HG02970 (cell line): ENCODE data around the gene TMEM205.
"Not testable (repeated sequence)": the region's sequence is repeated elsewhere in the genome, so short reads cannot be mapped to it uniquely, and the experiment has no call there.

Source experiments
- ATAC-seq: cut with Tn5 transposase; IDR thresholded peaks from one replicate; pipeline ENCODE4 v1.9.1; 2021; ENCODE audit warnings: mild to moderate bottlenecking, moderate library complexity, moderate number of reproducible peaks; ENCODE audit not compliant: unreplicated experiment, low FRiP score

Gene TMEM205

DNA sequence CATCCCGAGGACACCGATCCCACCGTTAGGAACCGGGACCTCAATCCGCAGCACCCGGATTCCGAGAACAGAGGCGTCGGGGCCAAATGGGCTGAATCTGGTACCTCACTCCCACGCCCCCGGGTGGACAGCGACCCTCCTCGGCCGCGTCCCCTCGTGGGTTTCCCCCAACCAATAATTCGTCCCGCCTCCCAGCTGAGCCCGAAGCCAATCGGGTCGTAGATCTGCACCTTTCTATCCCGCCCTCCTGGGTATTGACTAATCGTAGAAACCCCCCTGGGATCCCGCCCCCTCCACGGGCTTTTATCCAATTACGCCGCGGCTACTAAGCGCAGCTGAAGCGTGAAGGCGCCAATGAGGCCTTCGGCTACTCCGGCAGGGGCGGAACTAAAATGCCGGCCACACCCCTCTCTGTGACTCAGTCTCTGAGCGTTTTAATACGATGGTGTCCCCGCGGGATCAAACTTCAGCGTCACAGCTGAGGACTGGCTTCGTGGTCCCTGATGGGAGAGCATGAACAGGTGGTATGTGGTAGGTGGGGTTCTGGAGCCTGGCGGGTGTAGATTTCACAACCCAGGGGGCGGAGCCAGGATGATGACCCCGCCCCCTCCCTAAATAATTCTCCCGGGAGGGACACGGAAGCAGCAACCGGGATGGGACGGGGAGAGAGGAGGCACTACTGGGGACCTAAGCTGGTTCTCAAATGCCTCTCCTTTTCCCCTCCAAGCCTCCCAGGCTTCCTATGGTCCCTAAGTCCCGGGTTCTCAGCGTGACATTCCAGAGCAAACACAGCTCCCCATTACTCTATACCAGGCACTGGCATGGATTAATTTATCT, at the start of gene TMEM205, which contains the start of gene CCDC159:
TMEM205 (minus strand) TSS at position 165 of the 837 bp plus-strand sequence. CDS start 649 bp downstream, outside the sequence.
CCDC159 (plus strand) TSS at position 416 of the 837 bp plus-strand sequence; CDS start at position 504, 88 bp downstream.
- ATAC-seq = peak; percentile 93

DNA sequence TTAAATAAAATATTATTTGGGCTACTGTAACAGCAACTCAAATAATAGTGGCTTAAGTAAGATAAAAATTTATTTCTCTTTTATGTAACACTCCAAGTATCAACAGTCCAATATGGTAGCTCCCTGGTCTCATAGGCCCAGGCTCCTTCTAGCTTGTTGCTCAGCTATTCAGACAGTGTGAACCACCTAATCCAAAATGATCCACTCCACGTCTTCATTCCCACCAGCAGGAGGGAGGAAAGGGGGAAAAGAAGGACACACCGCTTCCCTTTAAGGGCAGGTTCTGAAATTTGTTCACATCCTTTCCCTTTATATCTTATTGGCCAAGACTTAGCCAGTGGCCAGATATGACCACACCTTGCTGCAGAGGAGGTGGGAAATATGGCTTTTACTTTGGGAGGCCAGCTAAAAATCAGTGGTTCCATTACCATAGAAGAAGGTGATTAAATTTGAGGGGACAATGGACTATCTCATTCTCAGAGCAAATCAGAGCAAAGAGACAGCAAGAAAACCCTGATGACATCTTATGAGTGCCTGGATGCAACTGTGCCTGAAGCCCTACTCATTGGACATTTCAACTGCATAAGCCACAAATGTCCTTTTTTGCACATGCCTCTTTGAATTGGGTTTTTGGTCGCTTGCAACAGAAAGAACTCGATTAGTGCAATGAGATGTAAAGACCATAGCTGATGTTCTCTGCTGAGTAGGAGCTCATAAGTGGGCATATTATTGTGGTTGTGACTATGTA, 45.0 kb upstream of the TMEM205 start:
- no peak for ATAC-seq

DNA sequence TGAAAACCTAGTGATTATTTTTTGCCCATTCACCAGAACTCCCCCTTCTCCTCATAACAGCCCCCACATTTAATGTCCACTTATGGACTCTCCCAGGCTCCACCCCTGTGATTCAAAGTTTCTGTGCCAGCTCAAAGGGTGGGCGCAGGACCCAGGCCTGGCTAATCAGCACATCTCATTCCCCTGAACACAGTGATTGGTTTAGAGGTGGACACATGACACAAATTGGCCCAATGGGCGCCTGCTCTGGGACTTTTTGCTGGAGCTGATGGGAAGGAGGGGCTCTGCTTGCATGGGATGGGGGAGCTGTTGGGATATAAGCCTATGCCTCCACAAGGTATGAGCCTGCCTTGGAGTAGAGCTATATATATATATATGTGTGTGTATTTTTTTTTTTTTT, 44.3 kb upstream of the TMEM205 start:
- no peak for ATAC-seq

DNA sequence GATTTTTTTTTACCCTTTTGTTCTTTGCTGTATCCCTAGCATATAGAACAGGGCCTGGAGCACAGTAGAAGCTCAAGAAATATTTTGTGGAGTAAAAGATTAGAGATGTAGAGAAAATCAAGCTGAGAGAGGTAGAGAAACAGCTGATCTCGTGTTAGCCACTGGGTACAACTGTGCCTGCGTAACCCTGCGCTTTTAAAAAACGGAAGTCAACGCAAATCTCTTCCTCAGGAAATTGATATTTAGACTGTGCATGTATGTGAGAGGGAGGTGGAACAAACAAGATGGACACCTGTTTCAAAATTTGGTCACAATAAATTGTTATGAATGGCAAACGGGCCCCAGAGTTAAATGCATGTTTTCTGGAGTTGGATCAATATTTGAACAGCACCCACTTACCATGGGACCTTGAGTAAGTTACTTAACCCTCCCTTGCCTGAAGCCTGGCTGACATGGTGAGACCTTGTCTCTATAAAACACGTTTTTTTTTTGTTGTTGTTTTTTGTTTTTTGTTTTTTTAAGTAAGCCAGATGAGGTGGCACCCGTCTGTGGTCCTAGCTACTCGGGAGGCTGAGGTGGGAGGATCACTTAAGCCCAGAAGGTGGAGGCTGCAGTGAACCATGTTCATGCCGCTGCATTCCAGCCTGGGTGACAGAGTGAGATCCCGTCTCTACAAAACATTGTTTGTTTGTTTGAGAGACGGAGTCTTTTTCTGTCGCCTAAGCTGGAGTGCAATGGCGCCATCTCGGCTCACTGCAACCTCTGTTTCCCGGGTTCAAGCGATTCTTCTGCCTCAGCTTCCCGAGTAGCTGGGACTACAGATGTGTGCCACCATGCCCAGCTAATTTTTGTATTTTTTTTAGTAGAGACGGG, 41.3 kb upstream of the TMEM205 start:
- no peak for ATAC-seq

DNA sequence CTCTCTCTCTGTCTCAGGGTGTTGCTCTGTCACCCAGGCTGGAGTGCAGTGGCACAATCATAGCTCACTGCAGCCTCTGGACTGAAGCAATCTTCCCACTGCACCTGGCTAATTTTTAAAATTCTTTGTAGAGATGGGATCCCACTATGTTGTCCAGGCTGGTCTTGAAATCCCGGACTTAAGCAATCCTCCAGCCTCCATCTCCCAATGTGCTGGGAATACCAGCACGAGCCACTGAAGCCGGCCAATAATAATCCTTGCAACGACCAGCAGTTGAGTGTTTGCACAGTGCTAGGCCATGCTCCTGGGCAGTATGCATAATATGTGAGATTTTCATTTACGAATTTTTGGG, 38.7 kb upstream of the TMEM205 start:
- ATAC-seq = no peak

DNA sequence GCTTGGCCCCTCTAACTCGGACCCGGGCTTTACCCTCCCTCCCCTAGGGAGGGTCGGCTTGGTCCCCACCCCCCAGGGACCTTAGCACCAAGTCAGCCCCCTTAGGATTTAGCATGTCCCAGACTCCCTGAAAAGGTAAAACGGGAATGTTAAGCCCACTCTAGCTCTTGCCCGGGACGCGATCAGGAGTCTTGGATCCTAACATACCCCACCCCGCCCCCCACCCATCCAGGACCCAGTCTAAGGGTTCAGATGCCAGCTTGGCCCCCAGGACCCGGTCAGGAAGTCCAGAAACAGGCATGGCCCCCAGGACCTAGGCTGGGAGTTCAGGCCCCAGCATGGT, 37.6 kb upstream of the TMEM205 start:
- ATAC-seq = no peak

DNA sequence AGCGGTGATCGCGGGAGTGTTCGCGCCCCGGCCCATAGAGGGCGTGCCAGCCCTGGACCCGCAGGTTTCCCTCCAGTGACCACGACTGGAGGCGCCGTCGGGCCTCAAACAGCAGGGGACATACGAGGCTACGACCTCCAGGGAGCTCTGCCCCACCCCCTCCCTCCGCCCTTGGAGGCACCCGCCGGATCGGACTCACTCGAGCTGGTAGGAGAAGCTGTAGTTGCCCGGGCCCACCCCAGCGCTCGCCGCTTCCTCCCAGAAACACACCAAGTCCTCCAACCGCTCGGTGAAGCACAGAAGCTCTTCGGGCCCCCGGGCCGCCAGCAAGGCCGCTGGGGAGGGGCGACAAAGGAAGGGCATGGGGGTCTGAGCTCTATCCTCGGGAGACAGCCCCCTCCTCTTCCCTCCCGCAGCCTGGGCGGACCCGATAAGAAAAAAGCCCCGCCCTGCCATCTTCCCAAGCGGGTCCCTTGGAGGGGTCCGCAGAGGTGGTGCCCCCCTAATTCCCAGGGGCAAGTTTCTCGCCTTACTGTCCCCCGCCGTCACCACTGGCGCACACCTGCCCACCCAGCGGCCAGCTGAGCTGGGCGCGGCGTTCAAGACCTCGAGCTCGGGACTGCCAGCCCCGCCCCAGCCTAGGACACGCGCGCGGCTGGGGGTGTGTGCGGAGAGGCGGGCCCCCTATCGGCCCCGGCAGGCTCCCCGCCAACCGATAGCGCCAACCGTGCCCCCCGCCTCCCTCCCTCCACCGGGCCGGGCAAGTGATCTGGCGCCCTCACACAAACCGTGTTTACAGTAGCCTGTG, 37.0 kb upstream of the TMEM205 start:
- ATAC-seq = no peak

DNA sequence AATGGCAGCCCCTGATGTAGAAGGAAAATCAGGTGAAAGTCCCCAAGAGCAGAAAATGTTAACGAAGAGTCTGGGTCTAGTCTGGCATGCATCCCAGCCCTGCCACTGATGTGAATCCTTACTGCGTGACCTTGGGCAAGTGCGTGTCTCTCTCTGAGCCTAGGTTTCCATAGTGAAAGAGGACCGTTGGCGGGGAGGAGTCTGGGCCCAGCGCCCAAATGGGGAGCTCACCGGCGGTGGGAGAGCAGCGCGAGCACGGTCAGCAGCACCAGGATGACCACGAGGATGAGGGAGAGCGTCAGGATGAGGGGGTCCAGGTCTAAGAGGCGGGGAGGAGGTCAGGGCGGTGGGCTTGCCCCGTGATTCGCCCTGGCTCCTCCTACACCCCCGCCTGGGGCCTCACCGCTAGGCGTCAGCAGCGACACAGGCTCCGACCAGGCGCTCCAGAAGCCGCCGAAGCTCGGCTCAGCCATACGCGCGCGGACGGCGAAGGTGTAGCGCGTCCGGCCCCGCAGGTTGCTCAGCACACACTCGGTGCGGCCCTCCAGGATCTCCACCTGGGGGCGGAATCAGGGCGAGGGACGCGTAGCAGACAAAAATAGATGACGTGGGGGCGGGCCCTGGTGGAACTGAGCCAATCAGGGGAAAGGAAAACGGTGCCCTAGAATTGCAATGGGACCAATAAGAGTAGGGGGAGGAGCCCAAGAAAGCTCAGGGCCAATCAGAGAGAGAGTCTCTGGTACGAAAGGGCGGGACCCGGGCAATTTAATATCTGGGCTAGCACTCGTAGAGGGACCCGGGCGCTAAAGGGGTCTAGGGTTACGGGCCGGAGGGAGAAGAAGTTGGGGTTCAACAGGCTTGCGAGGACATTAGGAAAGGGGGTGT, 34.8 kb upstream of the TMEM205 start:
- ATAC-seq = peak; percentile 75

DNA sequence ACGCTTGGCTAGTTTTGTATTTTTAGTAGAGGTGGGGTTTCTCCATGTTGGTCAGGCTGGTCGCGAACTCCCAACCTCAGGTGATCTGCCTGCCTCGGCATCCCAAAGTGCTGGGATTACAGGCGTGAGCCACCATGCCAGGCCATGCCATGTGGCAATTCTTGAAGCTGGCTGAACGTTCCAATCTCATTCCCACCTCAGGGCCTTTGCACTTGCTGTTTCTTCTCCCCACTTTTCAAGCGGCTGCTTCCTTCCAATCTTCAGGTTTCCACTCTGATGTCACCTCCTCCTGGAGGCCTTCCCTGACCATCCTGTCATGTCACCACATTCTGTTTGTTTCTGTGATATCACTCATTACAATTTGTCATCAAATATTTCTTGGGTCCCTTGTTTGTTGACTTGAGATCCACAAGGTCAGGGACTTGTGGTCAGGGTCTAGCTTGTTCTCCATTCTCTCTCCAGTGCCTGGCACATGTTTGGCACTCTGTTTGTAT, 33.8 kb upstream of the TMEM205 start:
- ATAC-seq = no peak

DNA sequence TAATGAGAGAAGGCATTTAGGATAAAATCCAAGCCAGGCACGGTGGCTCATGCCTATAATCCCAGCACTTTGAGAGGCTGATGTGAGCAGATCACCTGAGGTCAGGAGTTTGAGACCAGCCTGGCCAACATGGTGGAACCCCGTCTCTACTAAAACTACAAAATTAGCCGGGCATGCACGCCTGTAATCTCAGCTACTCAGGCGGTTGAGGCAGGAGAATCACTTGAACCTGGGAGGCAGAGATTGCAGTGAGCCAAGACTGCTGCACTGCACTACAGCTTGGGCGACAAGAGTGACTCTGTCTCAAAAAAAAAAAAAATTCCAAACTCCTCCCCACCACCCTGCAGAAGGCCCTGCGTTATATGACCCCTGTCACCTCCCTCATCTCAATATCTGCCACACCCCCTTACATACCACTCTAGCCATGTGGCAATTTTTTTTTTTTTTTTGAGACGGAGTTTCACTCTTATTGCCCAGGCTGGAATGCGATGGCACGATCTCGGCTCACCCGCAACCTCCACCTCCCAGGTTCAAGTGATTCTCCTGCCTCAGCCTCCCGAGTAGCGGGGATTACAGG, 33.3 kb upstream of the TMEM205 start:
- not testable (repeated sequence) for ATAC-seq

DNA sequence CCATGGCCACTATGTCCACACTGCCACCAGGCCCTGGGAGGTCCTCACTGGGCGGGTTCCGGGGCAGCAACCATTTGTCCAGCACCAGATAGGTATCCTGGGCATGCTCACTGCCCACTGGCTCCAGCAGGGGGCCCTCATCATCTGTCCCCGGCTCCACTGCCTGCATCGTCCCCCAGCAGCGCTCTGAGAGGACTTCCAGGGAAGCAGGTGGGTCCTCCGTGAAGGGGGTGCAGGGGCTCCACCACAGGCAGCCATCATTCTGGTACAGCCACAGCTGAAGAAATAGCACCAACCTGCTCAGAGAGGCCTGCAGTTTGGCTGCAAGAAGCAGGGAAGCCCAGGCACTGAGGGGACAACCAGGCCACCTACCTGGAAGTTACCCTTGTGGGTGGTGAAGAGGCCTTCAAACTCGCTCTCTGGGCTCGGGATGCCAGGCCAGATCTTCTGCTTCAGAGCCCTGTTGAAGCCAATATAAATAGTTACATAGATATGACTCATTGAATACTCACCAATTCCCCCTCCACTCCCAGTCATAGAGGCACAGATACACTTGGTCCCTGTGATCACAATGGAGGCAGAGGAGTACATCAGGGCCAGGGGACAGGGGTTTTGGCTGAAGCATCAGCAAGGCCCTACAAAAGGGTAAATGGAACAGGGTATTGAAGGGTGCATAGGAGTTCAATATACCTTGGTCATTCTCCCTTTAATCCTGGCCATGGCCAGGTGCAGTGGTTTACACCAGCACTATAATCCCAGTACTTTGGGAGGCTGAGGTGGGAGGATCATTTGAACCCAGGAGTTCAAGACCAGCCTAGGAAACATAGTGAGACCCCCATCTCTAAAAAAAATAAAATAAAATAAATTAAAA, 32.5 kb upstream of the TMEM205 start:
- ATAC-seq = no peak

DNA sequence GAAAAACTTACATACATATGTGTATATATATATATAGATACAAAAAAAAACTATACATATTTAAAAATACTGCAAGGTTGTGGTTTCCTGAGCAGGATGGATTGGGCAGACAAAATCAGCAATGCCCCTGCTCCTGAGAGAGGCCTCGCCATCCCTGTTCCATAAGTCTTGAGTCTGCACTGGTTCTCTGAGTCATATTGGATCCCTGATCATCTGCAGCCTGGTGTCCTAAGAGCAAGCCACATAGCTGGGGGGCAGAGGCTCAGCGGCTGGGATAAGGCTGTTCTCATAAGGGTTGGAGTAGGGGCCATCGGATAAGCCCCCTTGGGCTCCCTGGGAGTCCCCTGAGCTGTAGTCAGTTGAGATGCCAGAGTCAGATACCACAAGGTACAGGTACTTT, 31.7 kb upstream of the TMEM205 start:
- no peak for ATAC-seq

DNA sequence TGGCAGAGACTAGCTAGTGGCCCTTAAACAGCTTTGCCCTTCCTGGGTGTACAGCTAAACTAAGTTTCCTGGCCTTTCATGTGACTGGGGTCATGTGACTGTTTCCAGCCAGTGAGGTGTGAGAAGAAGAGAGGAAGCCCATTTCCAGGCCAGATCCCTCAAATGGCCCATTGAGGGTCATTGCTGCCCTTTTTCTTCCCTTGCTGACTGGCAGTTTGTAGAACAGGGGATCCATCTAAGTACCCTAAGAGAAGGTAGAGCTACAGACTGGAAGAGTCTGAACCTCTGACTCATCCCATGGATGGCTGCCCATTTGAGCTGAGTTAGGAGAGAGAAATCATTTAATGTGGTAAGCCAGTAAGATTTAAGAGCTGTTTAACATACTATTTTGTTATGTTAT, 31.2 kb upstream of the TMEM205 start:
- no peak for ATAC-seq

DNA sequence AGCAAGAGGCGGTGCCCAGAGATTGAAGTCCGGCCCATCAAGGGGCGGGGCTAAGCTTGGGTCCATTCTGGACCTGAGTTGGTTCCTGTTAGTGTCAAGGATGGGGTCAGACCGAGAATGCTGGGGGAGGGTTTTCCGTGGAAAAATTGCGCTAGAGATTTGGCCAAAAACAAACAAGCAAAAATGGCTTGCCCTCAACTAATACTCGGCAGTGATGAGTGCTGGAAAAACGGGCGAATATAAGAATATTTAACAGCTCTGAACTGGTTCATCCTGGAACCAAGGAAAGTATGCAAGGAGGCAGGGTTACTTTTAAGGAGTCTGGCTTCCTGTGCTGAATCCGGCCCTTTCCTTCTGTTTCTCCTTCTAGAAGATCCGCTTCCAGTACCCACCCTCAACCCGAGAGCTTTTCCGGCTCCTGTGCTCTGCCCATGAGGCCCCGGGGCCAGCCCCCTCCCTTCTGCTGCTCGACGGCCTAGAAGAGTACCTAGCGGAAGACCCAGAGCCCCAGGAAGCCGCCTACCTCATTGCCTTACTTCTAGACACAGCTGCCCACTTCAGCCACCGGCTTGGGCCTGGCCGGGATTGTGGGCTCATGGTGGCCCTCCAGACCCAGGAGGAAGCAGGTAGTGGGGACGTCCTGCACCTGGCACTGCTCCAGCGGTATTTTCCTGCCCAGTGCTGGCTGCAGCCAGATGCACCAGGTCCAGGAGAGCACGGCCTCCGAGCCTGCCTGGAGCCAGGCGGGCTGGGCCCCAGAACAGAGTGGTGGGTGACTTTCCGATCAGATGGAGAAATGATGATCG, 29.3 kb upstream of the TMEM205 start:
- ATAC-seq = no peak

DNA sequence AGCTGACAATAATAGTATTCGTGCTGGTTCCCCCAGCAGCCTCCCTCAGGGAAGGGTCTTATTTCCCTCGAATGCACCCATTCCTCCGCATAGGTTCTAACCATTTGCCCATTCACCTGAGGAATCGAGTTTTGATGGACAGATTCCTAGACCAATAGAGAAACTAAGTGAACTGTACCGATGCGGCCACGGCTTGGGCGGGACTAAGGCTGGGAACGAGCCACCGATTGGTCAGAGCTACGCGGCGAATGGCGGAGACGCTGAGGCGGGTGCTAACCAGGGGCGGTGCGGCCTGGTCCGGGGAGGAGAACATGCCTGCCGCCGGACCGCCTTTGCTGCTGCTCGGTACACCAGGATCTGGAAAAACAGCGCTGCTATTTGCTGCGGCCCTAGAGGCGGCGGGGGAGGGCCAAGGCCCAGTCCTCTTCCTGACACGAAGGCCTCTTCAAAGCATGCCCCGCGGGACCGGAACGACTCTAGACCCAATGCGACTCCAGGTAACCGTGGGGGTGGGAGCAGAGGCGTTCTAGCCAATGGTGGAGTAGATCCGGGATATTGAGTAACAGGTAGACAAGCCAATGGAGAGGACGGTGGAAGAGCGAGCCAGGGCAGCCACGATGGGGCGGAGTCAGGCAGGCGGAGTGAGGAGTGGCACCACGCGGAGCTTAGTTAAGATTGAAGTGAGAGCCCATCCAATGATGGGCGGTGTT, 28.5 kb upstream of the TMEM205 start, which contains the start of gene SWSAP1:
SWSAP1 (plus strand) TSS at position 234 of the 710 bp plus-strand sequence; CDS start at position 249, 15 bp downstream.
- peak; percentile 87 for ATAC-seq

DNA sequence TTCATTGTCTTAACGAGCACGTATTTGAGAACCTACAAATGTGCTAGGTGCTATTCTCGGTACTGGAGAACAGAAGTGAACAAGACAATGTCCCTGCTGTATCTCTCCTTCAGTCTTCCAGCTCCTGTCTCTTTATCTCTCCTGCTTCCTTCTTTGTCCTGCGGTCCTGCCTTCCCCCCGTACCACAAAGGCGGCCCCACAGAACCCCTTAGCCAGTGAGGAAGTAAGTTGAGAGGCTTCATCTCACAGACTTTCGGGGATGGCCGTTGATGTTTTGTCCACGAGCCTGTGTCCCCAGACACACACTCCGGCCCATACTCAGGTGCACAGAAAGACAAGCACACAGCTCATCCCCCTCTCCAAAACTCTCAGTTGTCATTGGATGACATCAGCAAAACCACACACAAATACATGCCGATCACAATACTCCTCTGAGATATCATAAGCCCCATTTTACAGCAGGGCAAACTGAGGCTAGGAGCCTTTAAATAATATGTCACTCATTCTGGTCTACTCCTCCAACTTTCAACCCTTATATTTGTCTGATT, 27.9 kb upstream of the TMEM205 start:
- no peak for ATAC-seq
